Medulla oblongata (tissue), 1 donor: ENCODE data around the gene PRKCI.
"Not testable (repeated sequence)": the region's sequence is repeated elsewhere in the genome, so short reads cannot be mapped to it uniquely, and the experiment has no call there.

Source experiments
- DNase-seq: peaks from one replicate; pipeline ENCODE4 v3.0.0-alpha.2; 2015; ENCODE audit errors: extremely low spot score

The PRKCI gene

DNA sequence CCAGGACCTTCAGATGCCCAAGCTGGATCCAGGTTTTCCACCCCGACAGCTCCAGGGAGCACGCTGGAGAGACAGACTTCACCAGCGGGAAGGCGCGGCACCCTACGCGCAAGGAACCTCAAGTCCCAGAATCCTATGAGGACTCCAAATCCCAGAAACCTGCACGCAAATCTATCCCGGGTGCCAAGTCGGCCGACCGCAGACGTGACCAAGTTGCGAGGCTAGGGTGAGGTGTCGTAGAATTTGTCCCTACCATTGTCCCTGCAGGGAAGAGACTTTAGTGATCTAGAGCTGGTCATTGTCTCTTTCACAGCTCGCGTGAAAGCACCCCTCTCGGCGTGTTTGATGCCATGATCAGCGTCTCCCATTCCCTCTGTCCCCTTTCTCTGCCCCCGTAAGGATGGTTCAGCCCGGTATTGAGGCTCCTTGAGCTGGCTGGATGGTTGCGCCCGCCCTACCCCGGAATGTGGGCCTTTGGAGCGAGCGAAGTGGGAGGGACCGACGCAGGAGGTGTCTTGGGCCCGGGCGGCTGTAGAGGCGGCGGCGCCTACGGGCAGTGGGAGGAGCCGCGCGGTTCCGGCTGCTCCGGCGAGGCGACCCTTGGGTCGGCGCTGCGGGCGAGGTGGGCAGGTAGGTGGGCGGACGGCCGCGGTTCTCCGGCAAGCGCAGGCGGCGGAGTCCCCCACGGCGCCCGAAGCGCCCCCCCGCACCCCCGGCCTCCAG, at the start of gene PRKCI:
TSS of gene PRKCI (plus strand) at position 501 of the 723 bp plus-strand sequence. CDS start 246 bp downstream, outside the sequence.
- DNase-seq = peak; percentile 96

DNA sequence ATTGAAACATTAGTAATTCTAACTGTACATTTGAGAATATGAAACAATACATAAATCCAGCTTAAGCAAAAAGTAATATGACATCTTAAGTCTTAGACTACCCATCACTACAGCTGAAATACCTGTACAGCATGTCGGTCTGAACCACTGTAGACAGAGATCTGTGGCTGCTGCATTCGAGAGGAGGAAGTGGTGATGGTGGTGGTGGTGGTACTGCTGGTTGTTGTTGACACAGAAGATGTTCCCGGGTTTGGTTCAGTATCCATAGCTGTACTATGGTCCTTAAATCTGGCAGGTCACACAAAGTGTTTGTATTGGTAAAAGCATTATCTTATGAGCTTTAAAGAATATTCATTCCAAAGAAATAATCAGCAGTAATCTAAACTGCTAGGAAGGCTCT, 43.6 kb upstream of the PRKCI start:
- no peak for DNase-seq

DNA sequence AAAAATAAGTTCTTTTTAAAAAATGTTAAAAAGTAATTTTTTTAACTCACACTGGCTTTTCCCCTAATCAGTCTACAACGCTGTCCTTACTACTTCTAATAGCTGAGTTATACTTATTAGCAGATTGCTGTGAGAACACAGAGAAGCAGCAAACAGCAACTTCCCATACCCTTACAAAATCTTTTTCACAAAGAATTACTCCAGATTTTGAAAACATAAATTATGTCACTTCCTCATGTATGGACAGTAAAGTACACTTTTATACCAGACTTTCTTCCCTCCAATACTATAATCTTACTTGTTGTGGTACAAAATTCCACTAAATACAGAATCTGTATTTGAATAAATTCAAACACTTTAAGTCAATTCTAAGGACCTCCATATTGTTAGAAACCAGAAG, 42.8 kb upstream of the PRKCI start:
- no peak for DNase-seq

DNA sequence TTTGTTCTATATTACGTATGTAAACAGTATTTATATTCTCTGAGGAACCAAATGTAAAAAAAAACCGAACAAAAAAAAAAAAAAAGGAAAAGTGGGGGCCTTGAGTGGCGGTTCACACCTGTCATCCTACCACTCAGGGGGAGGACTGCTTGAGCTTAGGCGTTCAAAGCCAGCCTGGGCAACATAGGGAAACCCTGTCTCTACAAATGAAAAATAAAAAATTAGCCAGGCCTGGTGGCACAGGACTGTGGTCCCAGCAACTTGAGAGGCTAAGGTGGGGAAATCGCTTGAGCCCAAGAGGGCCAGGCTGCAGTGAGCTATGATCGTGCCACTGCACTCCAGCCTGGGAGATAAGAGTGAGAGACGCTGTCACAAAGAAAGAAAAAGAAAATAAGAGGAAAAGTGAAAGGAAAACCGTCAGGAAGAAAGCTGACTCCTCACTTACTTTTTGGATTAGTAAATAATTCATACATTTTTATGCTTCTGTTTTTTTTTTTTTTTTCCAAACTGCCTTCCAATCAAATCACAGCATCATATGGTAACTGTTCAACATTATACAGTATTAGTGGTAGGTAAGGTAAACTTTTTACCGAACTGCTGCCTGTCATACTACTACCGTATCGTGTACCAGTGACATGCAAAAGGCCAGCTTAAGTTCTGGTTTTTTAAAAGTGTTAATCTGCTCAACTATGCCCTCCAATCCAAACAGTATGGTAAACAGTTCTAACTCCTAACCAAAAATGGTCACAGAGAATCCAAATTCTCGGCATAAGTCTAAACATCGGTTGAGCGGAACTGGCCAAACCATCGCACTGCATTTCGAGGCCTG, 41.9 kb upstream of the PRKCI start:
- DNase-seq = peak; percentile 41

DNA sequence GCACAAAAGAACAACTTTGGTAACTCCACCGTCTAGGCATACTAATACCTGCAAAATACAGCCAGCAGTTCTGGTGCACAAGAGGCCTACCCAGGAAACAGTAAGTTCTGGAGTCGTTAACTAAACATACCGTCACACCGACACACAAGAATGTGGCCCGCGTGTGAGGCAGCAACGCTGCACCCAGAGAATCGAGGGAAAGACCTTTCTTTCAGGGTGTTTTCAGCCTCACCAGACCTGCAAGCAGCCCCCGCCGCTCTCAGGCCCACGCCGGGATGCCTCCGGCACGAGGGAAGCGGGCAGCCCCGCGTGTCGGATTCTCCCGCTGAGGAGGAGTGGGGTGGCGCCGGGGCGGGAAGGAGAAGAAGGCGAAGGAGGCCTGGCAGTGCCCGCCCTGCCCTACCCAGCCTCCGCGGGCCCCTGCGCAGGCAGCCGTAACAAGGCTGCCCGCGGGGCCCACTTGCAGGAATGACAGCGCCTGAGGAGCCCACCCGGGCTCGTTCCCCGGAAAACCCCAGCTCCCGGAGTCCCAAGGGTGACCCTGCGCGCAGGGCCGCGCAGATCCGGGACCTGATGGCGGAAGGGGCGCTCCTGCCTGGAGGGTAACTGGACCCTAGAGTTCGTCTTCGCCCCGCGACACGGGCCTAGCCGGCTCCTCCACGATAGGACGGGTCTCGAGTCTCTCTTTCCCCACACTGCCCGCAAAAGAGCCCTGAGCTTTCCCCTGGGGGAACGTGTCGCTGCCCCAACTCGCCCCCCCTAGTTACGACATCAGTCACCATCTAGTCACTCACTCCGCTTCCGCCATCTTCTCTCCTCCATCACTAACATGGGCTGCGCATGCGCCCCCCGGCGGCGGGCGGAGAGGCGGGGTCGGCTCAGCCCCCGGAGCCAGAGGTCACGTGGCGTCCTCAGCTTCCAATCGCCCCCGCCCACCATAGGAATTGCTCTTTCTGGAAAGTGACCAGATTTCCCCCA, 41.0 kb upstream of the PRKCI start, which contains the start of gene PHC3:
TSS of gene PHC3 (minus strand) at position 826 of the 978 bp plus-strand sequence. CDS start at position 808, 18 bp downstream.
- peak; percentile 95 for DNase-seq

DNA sequence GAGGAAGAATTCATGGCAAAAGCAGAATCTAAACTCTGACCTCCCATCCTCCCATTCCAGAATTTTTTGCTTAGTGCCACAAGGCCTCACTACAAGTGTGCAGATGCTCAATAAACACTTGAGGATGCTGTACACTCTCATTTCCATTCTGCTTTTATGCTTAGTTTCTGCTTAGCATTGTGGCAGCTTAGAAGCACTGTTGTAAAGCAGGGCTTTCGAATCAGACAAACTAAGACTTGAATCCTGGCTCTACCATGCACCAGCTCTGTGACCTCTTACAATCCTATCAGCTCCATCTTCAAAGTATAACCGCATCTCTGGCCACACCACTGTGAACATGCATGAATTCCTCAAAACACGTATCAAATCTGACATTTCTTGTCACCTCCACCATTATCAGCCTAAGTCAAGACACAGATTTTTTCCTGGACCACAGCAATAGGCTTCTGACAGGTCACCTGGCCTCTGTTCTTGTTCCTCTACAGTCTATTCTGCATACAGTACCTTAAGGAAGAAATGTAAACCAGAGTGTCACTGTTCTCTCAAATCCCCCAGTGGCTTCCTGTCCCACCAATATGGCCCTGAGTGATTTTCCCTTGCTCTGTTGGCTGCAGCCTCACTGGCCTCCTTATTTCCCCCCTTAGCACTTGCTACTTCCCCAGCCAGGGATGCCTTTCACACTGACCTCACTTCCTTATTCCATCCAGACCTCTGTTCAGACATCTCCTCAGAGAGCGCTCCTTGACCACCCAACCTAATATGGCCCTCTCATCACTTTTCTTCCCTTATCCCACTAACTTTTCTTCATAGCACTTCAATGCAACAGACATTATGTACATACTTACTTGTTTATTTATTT, 32.6 kb upstream of the PRKCI start:
- DNase-seq = no peak

DNA sequence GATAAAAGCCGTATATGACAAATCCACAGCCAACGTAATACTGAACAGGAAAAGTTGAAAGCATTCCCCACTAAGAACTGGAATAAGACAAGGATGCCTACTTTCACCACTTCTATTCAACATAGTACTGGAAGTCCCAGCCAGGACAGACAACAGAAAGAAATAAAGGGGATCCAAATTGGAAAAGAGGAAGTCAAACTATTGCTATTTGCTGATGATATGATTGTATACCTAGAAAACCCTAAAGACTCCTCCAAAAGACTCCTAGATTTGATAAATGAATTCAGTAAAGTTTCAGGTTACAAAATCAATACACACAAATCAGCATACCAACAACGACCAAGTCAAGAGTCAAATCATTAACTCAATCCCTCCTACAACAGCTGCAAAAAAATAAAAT, 26.5 kb upstream of the PRKCI start:
- not testable (repeated sequence) for DNase-seq

DNA sequence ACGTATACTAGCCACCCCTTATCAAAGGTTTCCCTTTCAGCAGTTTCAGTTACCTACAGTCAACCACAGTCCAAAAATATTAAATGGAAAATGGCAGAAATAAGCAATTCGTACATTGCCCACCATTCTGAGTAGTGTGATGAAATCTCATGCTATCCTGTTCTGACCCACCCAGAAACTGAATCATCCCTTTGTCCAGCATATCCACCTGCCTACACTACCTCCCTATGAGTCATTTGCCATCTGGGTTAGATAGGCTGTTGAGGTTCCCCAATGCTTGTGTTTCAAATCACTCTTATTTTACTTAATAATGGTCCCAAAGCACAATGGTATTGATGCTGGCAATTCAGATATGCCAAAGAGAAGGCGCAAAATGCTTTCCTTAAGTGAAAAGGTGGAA, 25.4 kb upstream of the PRKCI start:
- no peak for DNase-seq

DNA sequence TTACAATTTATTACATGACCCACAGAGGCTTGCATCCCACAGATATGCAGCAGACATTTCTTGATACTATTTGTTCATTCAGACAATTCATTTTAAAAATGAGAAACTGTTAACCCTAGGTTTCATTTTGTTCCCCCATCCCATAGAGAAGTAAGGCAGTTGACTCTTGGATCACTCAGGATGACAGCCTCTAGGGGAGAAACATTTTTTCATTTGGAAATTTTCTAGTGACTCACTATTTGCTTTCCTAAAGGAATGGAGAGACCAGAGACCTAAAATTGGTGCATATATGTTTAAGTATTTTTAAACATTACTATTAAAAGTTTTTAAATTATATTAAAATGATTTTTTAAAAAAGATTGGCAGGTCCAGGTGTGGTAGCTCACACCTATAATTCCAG, 21.2 kb upstream of the PRKCI start:
- DNase-seq = no peak

DNA sequence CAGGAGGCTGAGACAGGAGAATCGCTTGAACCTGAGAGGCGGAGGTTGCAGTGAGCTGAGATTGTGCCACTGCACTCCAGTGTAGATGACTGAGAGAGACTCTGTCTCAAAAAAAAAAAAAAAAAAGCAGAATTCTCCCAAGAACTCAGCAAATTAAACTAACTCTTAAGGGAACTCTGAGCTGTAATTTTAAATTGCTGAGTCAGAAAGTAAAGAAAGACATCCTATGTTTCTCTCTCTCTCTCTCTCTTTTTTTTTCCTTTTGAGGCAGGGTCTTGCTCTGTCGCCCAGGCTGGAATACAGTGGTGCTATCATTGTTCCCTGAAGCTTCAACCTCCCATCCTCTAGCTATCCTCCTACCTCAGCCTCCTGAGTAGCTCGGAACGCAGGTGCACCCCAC, 20.7 kb upstream of the PRKCI start:
- no peak for DNase-seq

DNA sequence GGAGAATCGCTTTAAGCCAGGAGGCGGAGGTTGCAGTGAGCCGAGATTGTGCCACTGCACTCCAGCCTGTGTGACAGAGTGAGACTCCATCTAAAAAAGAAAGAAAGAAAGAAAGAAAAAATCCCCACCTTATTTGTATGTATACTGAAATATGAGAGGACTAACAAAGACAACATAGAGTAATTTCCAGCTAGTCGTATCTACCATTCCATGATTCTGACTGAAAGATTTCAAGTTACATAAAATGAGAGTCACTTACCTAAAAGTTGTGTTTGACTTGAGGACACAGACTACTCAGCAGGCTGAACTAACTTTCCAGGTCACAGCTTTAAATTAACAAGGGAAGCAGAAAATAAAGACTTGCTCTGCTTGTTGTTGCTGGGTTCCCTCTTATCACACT, 18.8 kb upstream of the PRKCI start:
- no peak for DNase-seq

DNA sequence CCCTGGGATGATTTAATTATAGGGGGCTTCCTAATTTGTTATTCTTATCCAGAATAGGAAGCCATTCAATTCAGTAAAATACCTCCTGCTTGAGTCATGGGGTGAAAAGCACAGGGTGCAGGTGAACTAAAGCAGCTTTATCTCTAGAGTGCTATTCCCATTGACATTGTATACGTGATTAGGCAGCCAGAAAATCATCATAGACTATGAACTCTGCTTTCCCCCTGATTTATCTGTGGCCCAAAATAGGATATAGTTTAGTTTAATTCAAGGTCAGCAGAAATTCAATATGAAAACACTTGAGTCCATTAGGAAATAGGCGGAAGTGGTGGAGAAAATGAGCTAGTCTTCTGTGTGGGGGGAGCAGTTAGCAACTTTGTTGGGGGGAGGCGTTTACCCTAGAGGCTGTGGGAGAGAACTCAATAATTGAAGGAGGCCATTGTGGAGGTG, 18.2 kb upstream of the PRKCI start:
- DNase-seq = no peak

DNA sequence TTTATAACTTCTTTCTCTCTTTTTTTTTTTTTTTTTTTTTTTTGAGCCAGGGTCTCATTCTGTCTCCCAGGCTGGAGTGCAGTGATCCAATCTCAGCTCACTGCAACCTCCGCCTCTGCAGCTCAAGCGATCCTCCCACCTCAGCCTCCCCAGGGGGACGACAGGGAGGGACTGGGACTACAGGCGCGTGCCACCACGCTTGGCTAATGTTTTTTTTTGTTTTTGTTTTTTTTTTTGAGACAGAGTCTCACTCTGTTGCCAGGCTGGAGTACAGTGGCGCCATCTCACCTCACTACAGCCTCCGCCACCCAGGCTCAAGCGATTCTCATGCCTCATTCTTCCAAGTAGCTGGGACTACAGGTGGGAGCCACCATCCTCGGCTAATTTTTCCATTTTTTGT, 17.7 kb upstream of the PRKCI start:
- no peak for DNase-seq

DNA sequence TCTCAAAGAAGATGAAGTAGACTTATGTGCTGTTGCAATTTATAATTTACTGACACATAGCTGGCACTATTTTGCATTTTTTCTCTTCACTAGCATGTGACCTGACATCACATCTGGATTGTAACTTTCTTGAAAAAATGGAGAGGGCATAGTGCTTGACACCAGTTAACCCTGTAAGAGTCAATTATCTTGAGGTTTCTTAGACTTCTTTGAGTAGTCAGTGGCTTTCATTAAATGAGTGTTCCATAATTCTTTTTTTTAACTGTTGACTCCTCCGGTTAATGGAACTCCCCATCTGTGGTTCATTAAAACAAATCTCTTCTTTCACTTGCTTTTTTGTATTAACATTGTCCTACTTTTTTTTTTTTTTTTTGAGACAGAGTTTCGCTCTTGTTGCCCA, 16.9 kb upstream of the PRKCI start:
- no peak for DNase-seq

DNA sequence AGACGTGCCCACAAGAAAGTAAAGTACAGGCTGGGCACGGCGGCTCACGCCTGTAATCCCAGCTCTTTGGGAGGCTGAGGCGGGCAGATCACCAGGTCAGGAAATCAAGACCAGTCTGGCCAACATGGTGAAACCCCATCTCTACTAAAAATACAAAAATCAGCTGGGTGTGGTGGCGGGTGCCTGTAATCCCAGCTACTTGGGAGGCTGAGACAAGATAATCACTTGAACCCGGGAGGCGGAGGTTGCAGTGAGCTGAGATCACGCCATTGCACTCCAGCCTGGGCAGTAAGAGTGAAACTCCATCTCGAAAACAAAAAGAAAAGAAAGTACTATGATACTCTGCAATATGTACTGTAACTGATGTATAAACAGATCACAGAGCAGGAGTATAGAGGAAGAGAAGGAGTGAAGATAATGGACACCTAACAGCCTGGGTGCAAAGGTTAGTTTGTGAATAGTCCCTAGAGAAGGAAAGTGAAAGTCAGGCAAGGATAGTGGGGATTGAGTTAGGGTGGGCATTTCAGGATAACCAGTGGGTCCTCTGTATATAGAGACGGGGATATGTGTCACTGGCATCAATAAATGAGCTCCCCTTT, 16.0 kb upstream of the PRKCI start:
- not testable (repeated sequence) for DNase-seq

DNA sequence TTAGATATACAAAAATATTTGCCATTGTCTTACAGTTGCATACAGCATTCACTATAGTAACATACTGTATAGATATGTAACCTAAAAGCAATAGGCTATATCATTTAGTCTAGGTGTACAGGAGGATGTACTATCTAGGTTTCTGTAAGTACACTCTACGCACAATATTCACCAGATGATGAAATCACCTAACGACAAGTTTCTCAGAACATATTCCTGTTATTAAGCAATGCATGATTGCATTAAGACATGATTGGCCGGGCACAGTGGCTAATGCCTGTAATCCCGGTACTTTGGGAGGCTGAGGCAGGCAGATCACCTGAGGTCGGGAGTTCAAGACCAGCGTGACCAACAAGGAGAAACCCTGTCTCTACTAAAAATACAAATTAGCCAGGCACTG, 14.5 kb upstream of the PRKCI start:
- DNase-seq = no peak

DNA sequence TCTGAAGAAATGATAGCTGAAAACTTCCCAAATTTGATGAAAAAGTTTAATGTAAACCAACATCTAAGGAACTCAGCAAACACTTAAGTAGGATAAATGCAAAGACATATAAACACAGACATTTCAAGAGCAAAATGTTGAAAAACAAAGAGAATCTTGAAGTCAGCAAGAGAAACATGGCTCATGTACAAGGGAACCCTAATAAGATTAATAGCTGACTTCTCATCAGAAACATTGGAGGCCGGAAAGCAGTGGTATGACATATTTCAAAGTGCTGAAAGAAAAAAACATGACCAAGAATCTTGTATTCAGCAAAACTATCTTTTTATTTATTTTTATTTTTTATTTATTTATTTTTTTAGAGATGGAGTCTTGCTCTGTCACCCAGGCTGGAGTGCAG, 10.6 kb upstream of the PRKCI start:
- DNase-seq = no peak

DNA sequence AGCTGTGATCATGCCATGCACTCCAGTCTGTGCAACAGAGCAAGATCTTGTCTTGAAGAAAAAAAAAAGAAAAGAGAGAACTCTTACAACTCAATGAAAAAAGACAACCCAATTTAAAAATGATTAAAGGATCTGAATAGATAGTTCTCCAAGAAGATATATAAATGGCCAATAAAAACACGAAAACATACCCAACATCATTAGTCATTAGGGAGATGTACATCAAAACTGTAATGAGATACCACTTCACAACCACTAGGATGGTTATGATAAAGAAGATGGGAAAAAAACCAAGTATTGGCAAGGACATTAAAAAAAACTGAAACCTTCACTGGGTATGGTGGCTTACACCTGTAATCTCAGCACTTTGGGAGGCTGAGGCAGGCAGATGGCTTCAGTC, 2.4 kb upstream of the PRKCI start:
- DNase-seq = no peak

DNA sequence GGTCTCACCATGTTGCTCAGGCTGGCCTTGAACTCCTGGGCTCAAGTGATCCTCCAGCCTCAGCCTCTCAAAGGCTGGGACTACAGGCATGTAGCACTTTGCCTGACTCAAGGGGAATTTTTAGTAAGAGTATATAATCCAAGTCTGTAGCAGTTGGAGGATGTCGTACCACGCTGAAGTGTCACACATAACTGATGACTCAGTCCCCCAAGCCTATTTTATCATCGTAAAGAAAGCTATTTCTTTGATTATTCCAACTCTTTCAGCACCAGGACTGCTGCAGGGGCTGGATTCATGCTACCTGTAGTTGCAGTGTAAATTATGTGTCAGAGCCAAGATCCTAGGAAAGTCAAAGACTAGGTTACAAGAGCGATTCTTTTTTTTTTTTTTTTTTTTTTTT, 1.4 kb upstream of the PRKCI start:
- no peak for DNase-seq
